ENCODE measurements around the gene MAPK8.

DNA sequence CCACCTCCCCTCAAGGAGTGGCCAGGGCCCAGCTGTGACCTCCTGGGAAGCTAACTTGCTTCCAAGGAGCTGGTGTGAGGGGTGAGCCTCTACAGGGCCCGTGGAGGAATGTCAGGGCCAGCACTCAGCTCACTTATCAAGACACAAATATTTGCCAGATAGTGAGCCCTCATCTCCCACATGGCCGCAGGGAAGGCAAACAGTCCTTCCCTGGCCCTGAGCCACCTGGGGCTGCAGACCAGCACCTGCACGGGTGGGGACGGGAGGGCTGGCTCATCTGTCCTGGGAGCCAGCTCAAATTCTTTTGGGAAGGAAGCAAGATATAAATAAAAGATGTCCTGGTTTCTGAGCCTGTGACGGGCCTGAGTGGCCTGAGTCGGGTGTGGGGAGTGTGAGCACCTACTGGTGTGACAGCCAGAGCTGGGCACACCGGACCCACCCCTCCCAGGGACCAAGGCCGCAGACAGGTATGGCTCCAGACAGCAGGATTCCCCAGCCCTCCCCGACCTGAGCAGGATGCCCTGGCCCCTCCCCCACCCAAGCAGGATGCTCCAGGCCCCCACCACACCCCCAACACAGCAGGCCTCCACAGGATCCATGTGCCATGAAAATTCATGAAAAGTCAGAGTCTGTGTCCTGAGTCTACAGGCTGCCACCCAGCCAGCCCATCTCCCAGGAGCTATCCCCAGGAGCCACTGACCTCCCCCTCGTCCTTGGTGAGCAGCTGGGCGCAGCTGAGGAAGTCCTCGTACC is 148.0 kb downstream of the MAPK8 start:
- no peak for TF ChIP-seq CTCF (conservative IDR thresholded peaks at IDR 0.05; ENCODE audit: low read length)
- no peak for TF ChIP-seq EZH2phosphoT487 (IDR thresholded peaks at IDR 0.05; ENCODE audit: borderline replicate concordance, low read depth, low read length)

Data from OCI-LY7 (cell line).